ENCODE measurements around the gene SLC7A4.
"Not testable (repeated sequence)": the region's sequence is repeated elsewhere in the genome, so short reads cannot be mapped to it uniquely, and the experiment has no call there.

- not testable (repeated sequence) for TF ChIP-seq CTCF (conservative IDR thresholded peaks at IDR 0.05; ENCODE audit: low read depth, low read length); EZH2 (IDR thresholded peaks at IDR 0.05; ENCODE audit: borderline replicate concordance, low read depth, low read length, poor library complexity, severe bottlenecking)
Observed at GRCh38 chr22:21064425-21064824, 32.1 kb upstream of the SLC7A4 start.

Measured in A673 (cell line).